Dedifferentiated amniotic fluid mesenchymal stem cell (primary cell): ENCODE results near the gene STPG1.
A peak's percentile ranks its signal among the peaks of the same experiment; 100 is the strongest.

Source experiments
- DNase-seq: peaks from one replicate; pipeline ENCODE4 v3.0.0-alpha.2; 2016; ENCODE audit errors: extremely low spot score

The STPG1 gene

GRCh38 chr1:24392982-24393650, 20.5 kb downstream of the STPG1 start:
- no peak for DNase-seq

- DNase-seq, result no peak
Observed at GRCh38 chr1:24392604-24392946, 21.0 kb downstream of the STPG1 start.

GRCh38 chr1:24391882-24392603, 21.5 kb downstream of the STPG1 start:
- peak; percentile 38 for DNase-seq

- peak; percentile 81 for DNase-seq
Observed at GRCh38 chr1:24390924-24391782, 22.4 kb downstream of the STPG1 start.

GRCh38 chr1:24389231-24389678, 24.3 kb downstream of the STPG1 start:
- DNase-seq, result no peak

GRCh38 chr1:24388331-24388885, 25.2 kb downstream of the STPG1 start:
- no peak for DNase-seq

- no peak for DNase-seq
Observed at GRCh38 chr1:24387636-24388175, 25.9 kb downstream of the STPG1 start.

GRCh38 chr1:24386931-24387330, 26.7 kb downstream of the STPG1 start:
- no peak for DNase-seq

- DNase-seq, result no peak
Observed at GRCh38 chr1:24386241-24386640, 27.3 kb downstream of the STPG1 start.

- no peak for DNase-seq
Observed at GRCh38 chr1:24385160-24385940, 28.2 kb downstream of the STPG1 start.

- no peak for DNase-seq
Observed at GRCh38 chr1:24384251-24385090, 29.1 kb downstream of the STPG1 start.

- no peak for DNase-seq
Observed at GRCh38 chr1:24383381-24383940, 30.1 kb downstream of the STPG1 start.

- no peak for DNase-seq
Observed at GRCh38 chr1:24382165-24382577, 31.4 kb downstream of the STPG1 start.

- no peak for DNase-seq
Observed at GRCh38 chr1:24381256-24381655, 32.3 kb downstream of the STPG1 start.

- DNase-seq, result no peak
Observed at GRCh38 chr1:24380508-24380907, 33.1 kb downstream of the STPG1 start.

GRCh38 chr1:24379733-24380315, 33.8 kb downstream of the STPG1 start:
- DNase-seq, result no peak

GRCh38 chr1:24374891-24375786, 38.4 kb downstream of the STPG1 start:
- DNase-seq, result no peak

- no peak for DNase-seq
Observed at GRCh38 chr1:24373710-24374109, 39.9 kb downstream of the STPG1 start.
